GM18507 (cell line): ENCODE measurements around the gene TERC.
"Not testable (repeated sequence)": the region's sequence is repeated elsewhere in the genome, so short reads cannot be mapped to it uniquely, and the experiment has no call there.

Source experiments
- DNase-seq: peaks from one replicate; pipeline ENCODE4 v3.0.0; 2011; ENCODE audit warnings: low read depth; ENCODE audit not compliant: insufficient read length; ENCODE audit errors: extremely low spot score
- FAIRE-seq: peaks from 2 replicates; lab custom pipeline; 2011; peaks lifted over from hg19 to GRCh38; lab: Jason Lieb, UNC

Gene TERC

GRCh38 chr3:169772305-169772896 lies 7.5 kb upstream of the TERC start:
- FAIRE-seq = no peak
- no peak for DNase-seq

- FAIRE-seq = peak; percentile 80
- DNase-seq = no peak
These were observed 6.8 kb upstream of the TERC start for GRCh38 chr3:169771497-169772304.

GRCh38 chr3:169769287-169770181 lies 4.7 kb upstream of the TERC start, which contains the start of gene ACTRT3:
Gene ACTRT3 (minus strand): TSS chr3:169769561. CDS start chr3:169769520, 41 bp downstream.
- peak; percentile 73 for FAIRE-seq
- no peak for DNase-seq

- DNase-seq (no peak), FAIRE-seq (peak; percentile 85)
These were observed 463 bp downstream of the TERC start for GRCh38 chr3:169764312-169764881.

GRCh38 chr3:169760479-169760878 lies 4.4 kb downstream of the TERC start:
- FAIRE-seq = no peak

GRCh38 chr3:169759256-169759655 lies 5.6 kb downstream of the TERC start:
- FAIRE-seq = no peak

More at GRCh38 chr3:169760479-169760878, 4.4 kb downstream of the TERC start:
- no peak for DNase-seq

GRCh38 chr3:169758359-169758994 lies 6.4 kb downstream of the TERC start:
- FAIRE-seq (no peak), DNase-seq (no peak)

More at GRCh38 chr3:169759256-169759655, 5.6 kb downstream of the TERC start:
- no peak for DNase-seq

GRCh38 chr3:169755488-169755887 lies 9.4 kb downstream of the TERC start:
- DNase-seq = no peak
- FAIRE-seq = no peak

- DNase-seq (no peak), FAIRE-seq (no peak)
These were observed 10.1 kb downstream of the TERC start for GRCh38 chr3:169754711-169755110.

- DNase-seq = no peak
- FAIRE-seq = no peak
These were observed 13.0 kb downstream of the TERC start for GRCh38 chr3:169751875-169752274.

GRCh38 chr3:169750665-169751064 lies 14.2 kb downstream of the TERC start:
- FAIRE-seq (no peak), DNase-seq (no peak)

GRCh38 chr3:169748670-169749069 lies 16.2 kb downstream of the TERC start:
- no peak for DNase-seq
- no peak for FAIRE-seq

- FAIRE-seq (no peak), DNase-seq (no peak)
These were observed 17.9 kb downstream of the TERC start for GRCh38 chr3:169746924-169747323.

- FAIRE-seq = no peak
- no peak for DNase-seq
These were observed 20.4 kb downstream of the TERC start for GRCh38 chr3:169744366-169745054.

GRCh38 chr3:169739067-169739466 lies 25.8 kb downstream of the TERC start:
- DNase-seq (no peak), FAIRE-seq (no peak)

GRCh38 chr3:169731857-169732256 lies 33.0 kb downstream of the TERC start:
- not testable (repeated sequence) for FAIRE-seq, DNase-seq

GRCh38 chr3:169722724-169723123 lies 42.1 kb downstream of the TERC start:
- no peak for FAIRE-seq

GRCh38 chr3:169718415-169718814 lies 46.4 kb downstream of the TERC start:
- FAIRE-seq = not testable (repeated sequence)

More at GRCh38 chr3:169722724-169723123, 42.1 kb downstream of the TERC start:
- no peak for DNase-seq

More at GRCh38 chr3:169718415-169718814, 46.4 kb downstream of the TERC start:
- not testable (repeated sequence) for DNase-seq
